NCI-H748 treated with DMSO at 0.1 percent for 48 hours (cell line): ENCODE data around the gene PRKG1.

Experiments used
- DNase-seq: peaks from one replicate; lab custom pipeline; 2025; lab: John Stamatoyannopoulos, UW

Gene PRKG1

GRCh38 chr10:51599647-51600046 is 525.4 kb downstream of the PRKG1 start:
- no peak for DNase-seq

DNA sequence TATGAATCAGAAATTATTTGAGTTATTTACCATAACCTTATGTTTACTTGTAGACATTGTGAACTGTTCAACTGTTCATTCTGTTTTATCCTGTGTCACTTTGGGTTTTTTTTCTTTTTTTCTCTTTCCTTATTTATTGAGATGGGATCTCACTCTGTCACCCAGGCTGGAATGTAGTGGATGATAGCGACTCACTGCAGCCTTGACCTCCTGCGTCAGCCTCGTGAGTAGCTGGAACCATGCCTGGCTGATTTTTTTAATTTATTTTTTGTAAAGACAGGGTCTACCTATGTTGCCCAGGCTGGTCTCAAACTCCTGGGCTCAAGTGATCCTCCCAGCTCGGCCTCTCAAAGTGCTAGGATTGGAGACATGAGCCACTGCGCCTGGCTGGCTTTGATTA is 528.0 kb downstream of the PRKG1 start:
- no peak for DNase-seq

GRCh38 chr10:51604579-51604978 is 530.3 kb downstream of the PRKG1 start:
- no peak for DNase-seq

GRCh38 chr10:51606825-51607462 is 532.7 kb downstream of the PRKG1 start:
- DNase-seq: no peak

- DNase-seq: no peak
Observed at GRCh38 chr10:51607463-51607835, 533.2 kb downstream of the PRKG1 start.

GRCh38 chr10:51608211-51608610 is 533.9 kb downstream of the PRKG1 start:
- no peak for DNase-seq

DNA sequence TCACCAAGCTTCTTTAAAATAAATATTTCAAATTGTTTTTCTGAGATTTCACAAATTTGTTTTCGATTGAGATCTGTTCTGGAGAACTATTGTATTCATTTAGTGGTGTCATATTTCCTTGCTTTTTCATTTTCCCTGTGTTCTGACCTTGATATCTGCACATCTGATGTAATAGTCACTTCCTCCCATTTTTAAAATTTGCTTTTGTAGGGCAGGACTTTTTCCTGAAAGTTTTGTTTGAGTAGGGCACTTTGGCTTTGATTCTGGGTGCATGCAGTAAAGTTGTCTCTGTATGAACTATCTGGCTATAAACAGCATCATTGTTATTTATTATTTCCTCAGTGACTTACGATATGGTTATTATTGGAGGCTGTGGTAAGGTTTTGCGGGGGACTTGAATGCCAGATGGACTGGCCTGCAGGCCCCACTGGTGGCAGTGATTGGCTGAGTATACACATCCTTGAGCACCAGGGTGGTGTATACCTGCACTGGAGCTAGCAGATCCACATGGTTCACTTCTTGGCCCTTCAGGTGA is 541.5 kb downstream of the PRKG1 start:
- no peak for DNase-seq

- DNase-seq: no peak
Observed at GRCh38 chr10:51617576-51618235, 543.4 kb downstream of the PRKG1 start.

GRCh38 chr10:51619365-51619764 is 545.1 kb downstream of the PRKG1 start:
- no peak for DNase-seq

DNA sequence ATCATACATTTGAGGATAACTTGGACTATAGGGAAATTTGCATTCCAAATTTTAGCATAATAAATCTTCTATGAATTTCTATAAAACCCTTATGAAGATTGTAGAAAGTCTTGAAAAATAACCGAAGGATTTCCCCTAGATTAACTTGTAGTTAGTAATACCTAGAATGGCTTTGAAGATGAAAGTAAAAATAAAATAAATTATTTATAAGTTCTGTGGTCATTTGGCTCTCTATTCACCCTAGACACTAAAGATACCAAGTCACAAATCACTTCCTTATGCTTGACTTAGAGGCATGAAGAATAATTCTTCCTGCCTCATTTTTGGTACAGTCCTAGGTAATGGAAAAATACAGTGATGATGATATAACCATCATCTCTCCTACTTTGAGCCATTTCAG is 545.8 kb downstream of the PRKG1 start:
- DNase-seq: no peak

DNA sequence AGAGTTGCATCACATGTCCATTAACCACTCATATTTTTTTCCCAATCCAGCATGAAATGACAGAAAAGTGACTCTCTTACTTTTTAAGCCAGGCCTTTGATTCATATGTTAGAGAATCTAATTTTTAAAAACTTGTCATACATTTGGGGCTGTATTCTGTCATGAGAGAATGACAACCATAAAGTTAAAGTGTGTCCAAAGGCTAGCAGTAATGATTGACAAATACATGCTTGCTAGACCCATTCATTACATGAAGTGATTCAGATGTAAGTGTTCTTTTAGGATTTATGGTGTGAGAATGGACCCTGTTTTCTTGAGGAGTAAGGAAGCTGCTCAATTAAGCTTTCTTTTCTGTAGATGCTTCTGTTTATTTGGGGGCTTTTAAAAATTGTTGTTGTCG is 549.7 kb downstream of the PRKG1 start:
- no peak for DNase-seq

DNA sequence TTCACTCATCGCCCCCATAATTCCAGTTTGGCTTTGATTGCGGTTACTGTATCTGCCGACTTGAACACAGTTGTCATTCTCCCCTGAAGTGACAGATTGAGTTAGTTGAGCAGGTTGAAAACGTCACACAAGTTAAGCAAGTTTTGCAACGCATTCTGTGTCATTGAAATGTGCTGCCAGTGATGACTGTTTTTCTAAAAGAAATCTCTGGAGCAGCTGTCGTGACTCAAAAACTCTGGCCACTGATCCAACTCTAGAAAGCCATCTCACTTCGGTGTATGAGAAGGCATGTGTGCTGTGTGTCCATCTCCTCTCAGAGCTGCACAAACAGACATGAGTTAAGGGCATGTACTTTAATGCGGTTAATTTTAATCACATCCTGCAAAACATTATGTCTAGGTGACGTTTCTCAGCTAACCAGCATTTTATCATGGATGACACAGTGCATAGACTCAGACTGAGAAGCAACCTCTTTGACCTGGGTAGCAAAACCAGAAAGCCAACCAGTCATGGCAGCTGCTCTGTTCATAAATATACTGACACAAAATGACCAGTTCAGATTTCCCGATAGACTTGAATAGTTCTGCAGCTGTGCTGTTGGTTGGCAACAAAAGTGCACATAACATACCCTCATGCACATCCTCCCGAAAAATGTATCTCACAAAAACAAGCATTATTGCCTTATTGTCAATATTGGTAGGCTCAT is 555.8 kb downstream of the PRKG1 start:
- no peak for DNase-seq

- no peak for DNase-seq
Observed at GRCh38 chr10:51630640-51631005, 556.3 kb downstream of the PRKG1 start.

- no peak for DNase-seq
Observed at GRCh38 chr10:51635436-51635835, 561.1 kb downstream of the PRKG1 start.

DNA sequence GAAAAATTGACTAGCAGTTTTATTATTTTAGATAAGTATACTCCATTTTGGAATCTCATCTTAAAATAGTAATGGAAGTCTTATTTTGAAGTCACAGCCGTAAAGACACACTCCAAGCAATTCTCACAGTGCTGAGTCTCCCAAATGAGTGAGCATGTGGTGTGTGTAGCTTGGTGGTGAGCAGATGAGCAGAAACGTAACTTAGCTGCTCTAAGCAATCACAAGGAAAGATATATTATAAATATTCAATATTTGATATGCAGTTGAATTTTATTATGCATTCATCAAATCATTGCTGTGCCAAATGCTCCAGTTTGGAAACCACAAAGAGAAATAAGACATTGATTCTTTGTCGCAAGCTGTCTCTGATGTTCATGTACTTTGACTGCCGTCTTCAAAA is 563.9 kb downstream of the PRKG1 start:
- DNase-seq: no peak

DNA sequence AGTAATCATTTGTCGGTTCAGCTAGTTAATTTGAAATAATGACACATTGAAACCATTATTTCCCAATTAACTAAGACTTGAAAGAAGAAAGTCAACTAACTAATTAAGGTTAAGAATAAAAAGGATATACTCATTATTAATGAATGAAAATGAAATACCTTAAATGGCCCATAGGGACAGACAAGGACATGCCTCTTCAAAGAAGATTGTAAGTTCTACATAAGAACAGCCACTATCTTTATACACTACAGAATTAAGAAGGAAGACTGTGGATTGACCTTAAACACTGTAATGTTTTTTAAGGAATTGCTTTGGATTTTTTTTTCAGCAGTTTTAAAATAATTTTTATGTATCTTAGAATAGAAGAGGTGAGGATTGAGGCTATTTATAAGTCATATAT is 564.5 kb downstream of the PRKG1 start:
- DNase-seq: no peak

DNA sequence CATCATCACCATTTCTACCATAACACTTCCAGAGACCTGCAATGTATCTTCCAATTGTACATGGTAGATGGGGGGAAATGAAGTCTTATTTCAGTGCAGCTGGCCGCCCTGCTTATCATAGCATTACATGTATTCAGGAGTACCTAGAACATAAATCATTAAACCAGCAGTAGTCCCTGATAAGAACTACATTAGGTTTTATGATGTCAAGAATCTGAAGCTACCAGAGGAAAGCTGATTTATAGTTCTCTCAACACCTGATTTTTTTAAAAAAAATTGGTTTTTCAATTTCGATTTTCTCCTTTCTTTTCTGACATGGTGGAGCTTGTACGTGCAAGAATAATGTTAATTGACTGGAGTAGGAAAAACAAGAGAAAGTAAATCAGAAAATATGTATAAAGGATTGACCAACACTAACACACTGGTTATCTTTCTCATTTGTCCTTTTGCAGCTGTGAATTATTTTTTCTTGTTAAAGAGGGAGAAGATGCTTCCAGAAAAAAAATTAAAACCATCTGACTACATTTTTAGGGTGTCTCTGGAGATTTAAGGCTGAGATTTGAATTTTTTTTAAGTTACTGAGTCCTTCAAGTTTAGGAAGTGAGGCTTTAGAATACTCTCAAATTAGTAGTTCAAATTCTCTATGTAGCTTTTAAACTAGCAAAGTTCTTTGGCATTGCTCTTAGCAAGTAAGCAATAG is 566.0 kb downstream of the PRKG1 start:
- no peak for DNase-seq

- no peak for DNase-seq
Observed at GRCh38 chr10:51642581-51642980, 568.3 kb downstream of the PRKG1 start.

GRCh38 chr10:51643734-51644133 is 569.4 kb downstream of the PRKG1 start:
- DNase-seq: no peak

DNA sequence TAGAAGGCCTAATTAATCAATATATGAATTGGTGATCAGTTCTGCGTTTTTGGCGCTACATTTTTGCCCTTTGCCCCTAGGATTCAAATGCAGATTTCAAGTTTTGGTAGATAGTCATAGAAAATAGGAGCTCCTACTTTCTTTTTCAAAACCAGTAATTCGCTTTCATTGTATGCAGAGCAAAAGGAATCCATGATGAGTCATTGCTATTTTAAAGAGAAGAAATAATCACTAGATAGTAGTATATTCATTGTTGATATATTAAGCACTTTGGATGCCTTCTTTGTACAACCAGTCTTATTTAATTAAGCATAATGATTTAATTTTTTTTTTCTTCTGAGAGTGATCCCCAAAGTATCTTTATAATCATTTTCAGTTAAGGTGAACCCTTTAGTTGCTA is 574.8 kb downstream of the PRKG1 start:
- DNase-seq: no peak

- DNase-seq: no peak
Observed at GRCh38 chr10:51651063-51651462, 576.8 kb downstream of the PRKG1 start.

DNA sequence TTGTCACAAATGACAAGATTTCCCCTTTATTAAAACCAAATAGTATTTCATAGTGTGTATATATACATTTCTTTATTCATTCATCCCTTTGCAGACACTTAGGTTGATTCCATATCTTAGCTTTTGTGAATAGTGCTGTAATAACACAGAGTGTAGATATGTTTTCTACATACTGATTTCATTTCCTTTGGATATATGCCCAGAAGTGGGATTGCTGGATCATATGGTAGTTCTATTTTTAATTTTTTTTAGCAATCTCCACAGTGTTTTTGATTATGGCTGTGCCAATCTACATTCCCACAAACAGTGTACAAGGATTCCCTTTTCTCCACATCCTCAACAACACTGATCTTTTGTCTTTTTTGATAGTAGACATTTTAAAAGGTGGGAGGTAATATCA is 578.7 kb downstream of the PRKG1 start:
- DNase-seq: no peak

DNA sequence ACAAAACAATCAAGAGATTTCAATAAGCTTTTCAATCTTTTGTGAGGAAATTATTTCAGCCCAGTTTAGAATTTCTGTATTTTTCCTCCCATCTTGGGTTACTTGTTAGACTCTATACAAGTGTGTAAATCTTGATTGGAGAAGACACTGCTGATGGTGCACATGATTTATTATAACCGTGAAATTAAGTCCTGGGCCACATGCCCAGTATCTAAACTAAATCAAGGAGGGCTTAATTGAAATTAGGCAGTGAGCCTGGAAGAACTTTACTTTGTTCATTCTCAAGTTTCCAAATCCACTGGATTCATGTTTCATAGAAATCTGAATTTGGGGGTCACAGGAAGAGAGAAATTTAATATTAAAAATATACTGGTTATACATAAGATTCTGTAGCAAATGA is 580.6 kb downstream of the PRKG1 start:
- no peak for DNase-seq
